PFSK-1 (cell line): ENCODE results near the gene APBB2.

ENCODE experiments used
- POLR2AphosphoS5 ChIP-seq: IDR thresholded peaks from 2 replicates; pipeline ENCODE4 v1.6.1; 2012; ENCODE audit warnings: low read depth, mild to moderate bottlenecking, control low read depth, low read length, moderate library complexity
- REST ChIP-seq, 2 experiments: IDR thresholded peaks; 2 replicates each; pipeline versions ENCODE4 v1.6.1 to v1.8.0; 2011 to 2012; ENCODE audit warnings: low read depth in 2 of 2, low read length in 2 of 2, control low read depth in 1 of 2, inconsistent platforms in 1 of 2, mild to moderate bottlenecking in 1 of 2, moderate library complexity in 1 of 2; ENCODE audit not compliant: insufficient read depth in 1 of 2
- SIN3A ChIP-seq: IDR thresholded peaks from 2 replicates; pipeline ENCODE4 v1.6.1; 2012; ENCODE audit warnings: mild to moderate bottlenecking, low read length, moderate library complexity, borderline replicate concordance; ENCODE audit not compliant: insufficient read depth

DNA sequence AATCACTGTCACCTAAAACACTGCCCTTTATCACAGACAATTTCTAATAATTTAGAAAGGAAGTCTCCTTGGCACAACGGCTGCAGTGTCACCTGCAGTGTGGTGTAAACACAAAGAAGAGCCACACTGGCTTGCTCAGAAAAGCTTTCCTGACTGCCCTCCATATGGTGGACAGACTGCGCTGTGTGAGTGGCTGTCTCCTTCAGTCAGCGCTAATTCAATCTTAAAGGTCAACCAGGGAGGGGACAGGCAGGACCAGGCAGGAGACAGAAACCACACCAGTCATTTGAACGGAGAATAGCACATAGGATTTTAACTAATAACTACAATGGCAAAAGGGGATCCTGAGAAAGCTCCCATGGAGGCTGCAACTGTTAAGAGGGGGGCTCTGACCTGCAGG is 332.5 kb downstream of the APBB2 start:
- TF ChIP-seq POLR2AphosphoS5 = no peak
- no peak for TF ChIP-seq REST (IDR thresholded peaks at IDR 0.05; ENCODE audit: insufficient read depth in 1 of 2, low read depth in 2 of 2, low read length in 2 of 2)
- no peak for TF ChIP-seq SIN3A
